ENCODE measurements around the gene POLR3GL.
"Not testable (repeated sequence)": the region's sequence is repeated elsewhere in the genome, so short reads cannot be mapped to it uniquely, and the experiment has no call there.

Gene POLR3GL

DNA sequence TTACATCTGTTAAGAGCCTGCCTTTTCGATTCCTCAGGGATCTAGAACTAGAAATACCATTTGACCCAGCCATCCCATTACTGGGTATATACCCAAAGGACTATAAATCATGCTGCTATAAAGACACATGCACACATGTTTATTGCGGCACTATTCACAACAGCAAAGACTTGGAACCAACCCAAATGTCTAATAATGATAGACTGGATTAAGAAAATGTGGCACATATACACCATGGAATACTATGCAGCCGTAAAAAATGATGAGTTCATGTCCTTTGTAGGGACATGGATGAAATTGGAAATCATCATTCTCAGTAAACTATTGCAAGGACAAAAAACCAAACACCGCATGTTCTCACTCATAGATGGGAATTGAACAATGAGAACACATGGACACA is 44.2 kb upstream of the POLR3GL start:
- H3K4me1 ChIP-seq (ENCODE audit: control extremely low read depth in 1 of 4, control insufficient read depth in 4 of 4, insufficient read depth in 4 of 4, low read length in 3 of 4): peaks cover 2 to 28% (median 23%) of the 10 kb centered on the region in 4 experiments
- peaks cover 0 to 25% (median 13%) of the 10 kb centered on the region in 4 experiments for H3K36me3 ChIP-seq (ENCODE audit: control insufficient read depth in 4 of 4, insufficient read depth in 4 of 4, low read length in 3 of 4)
- no CpG with 5 or more reads among the region's 4 CpGs for WGBS (ENCODE audit: insufficient coverage)
- H3K9me3 ChIP-seq (ENCODE audit: control extremely low read depth in 1 of 5, control insufficient read depth in 4 of 5, insufficient read depth in 2 of 5, low read depth in 1 of 5, low read length in 4 of 5); POLR2A ChIA-PET; DNase-seq; H3K27ac ChIP-seq (ENCODE audit: insufficient read depth in 1 of 2, low read depth in 1 of 2, low read length in 2 of 2, poor library complexity in 1 of 2, severe bottlenecking in 2 of 2); H3K27me3 ChIP-seq (replicated peaks in 2 of 5; ENCODE audit: control insufficient read depth in 4 of 5, insufficient read depth in 5 of 5, low read length in 4 of 5): not testable (repeated sequence)
- CTCF ChIA-PET: interaction anchor here (1.4 kb wide), 1 partner anchor 11 kb away, joined by 6 read pairs; no protein-coding TSS in a partner anchor
- peak overlapping the region in 1 of 7 experiments; percentile 99 for H3K4me3 ChIP-seq (ENCODE audit: control insufficient read depth in 1 of 7, extremely low read depth in 1 of 7, insufficient read depth in 4 of 7, low read depth in 2 of 7, low read length in 6 of 7)

GRCh38 chr1:145922266-145922665 is 42.2 kb upstream of the POLR3GL start:
- Histone ChIP-seq H3K36me3 (ENCODE audit: control insufficient read depth in 4 of 4, insufficient read depth in 4 of 4, low read length in 3 of 4) (peaks cover 6 to 23% (median 10%) of the 10 kb centered on the region in 4 experiments), H3K4me3 (ENCODE audit: control insufficient read depth in 1 of 7, extremely low read depth in 1 of 7, insufficient read depth in 4 of 7, low read depth in 2 of 7, low read length in 6 of 7) (no peak overlapping the region), H3K27me3 (replicated peaks in 2 of 5; ENCODE audit: control insufficient read depth in 4 of 5, insufficient read depth in 5 of 5, low read length in 4 of 5) (no peaks in the 10 kb centered on the region), H3K9me3 (ENCODE audit: control extremely low read depth in 1 of 5, control insufficient read depth in 4 of 5, insufficient read depth in 2 of 5, low read depth in 1 of 5, low read length in 4 of 5) (no peaks in the 10 kb centered on the region), H3K27ac (ENCODE audit: insufficient read depth in 1 of 2, low read depth in 1 of 2, low read length in 2 of 2, poor library complexity in 1 of 2, severe bottlenecking in 2 of 2) (no peak overlapping the region), H3K4me1 (ENCODE audit: control extremely low read depth in 1 of 4, control insufficient read depth in 4 of 4, insufficient read depth in 4 of 4, low read length in 3 of 4) (peaks cover 7 to 34% (median 31%) of the 10 kb centered on the region in 4 experiments)
- ChIA-PET CTCF (interaction anchor here (1.3 to 1.6 kb wide), 2 partner anchors 11 to 55 kb away, joined by 4 read pairs; no protein-coding TSS in a partner anchor), POLR2A (no interaction called here)
- no peak for DNase-seq
- 100% methylated on average over 1 of the region's 2 CpGs for WGBS (ENCODE audit: insufficient coverage)

GRCh38 chr1:145926686-145927062 is 37.8 kb upstream of the POLR3GL start:
- Histone ChIP-seq H3K4me1 (ENCODE audit: control extremely low read depth in 1 of 4, control insufficient read depth in 4 of 4, insufficient read depth in 4 of 4, low read length in 3 of 4) (peaks cover 6 to 18% (median 16%) of the 10 kb centered on the region in 4 experiments), H3K27me3 (replicated peaks in 2 of 5; ENCODE audit: control insufficient read depth in 4 of 5, insufficient read depth in 5 of 5, low read length in 4 of 5) (no peaks in the 10 kb centered on the region), H3K4me3 (ENCODE audit: control insufficient read depth in 1 of 7, extremely low read depth in 1 of 7, insufficient read depth in 4 of 7, low read depth in 2 of 7, low read length in 6 of 7) (peak overlapping the region; percentile 66 to 92 (median 87)), H3K9me3 (ENCODE audit: control extremely low read depth in 1 of 5, control insufficient read depth in 4 of 5, insufficient read depth in 2 of 5, low read depth in 1 of 5, low read length in 4 of 5) (no peaks in the 10 kb centered on the region), H3K36me3 (ENCODE audit: control insufficient read depth in 4 of 4, insufficient read depth in 4 of 4, low read length in 3 of 4) (peaks cover 6 to 23% (median 10%) of the 10 kb centered on the region in 4 experiments), H3K27ac (ENCODE audit: insufficient read depth in 1 of 2, low read depth in 1 of 2, low read length in 2 of 2, poor library complexity in 1 of 2, severe bottlenecking in 2 of 2) (peak overlapping the region; percentile 96 to 97)
- ChIA-PET CTCF (interaction anchor here (0.5 to 2.1 kb wide), 13 partner anchors 8 to 329 kb away, joined by 3 to 10 read pairs (median 4); partner anchors contain the start of genes HJV and PEX11B), POLR2A (interaction anchor here (1.5 to 2.2 kb wide), 3 partner anchors 8 to 37 kb away, joined by 5 to 15 read pairs (median 9); partner anchors contain the start of genes ANKRD34A, PEX11B and POLR3GL)
- WGBS (ENCODE audit: insufficient coverage): 9% methylated on average over 18 of the region's 19 CpGs
- no peak for DNase-seq

DNA sequence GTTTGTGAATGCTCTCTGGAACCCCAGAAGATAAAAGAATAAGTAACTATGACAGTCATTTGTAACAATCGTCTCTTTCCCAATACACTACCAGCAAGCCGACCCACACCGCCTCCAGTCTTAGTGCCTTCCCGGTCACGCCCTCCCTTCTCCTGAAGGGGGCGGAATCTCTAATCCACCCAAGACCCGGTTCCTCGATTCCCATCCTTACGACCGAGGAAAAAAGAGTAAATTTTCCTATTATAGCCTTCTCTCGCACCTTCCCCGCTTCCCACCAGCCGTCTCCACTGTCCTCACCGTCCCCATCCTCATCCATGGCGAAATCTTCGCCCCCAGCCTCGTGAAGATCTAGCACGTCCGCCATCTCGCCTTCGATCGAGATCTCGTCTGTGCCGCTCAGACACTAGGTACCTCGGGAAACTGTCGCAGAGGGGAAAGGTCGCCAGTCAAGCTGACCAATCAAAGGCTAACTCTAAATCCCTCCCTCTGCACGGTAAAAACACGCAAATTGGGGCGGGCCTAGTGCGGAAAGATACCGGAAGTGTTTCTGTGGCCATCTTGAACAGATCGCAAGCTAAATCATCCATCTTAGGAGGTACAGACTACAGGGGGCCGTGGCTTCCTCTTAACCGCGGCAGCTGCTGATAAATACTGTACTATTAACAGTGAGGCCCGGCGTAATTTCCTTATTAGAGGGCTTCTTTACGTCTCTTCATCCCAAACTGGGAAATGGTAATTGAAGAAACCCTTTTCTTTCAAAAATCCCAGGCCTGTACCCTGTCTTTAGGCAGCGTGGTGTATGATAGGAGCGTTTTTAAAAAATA is 37.2 kb upstream of the POLR3GL start, which contains the start of gene RBM8A:
Gene RBM8A (minus strand): TSS at position 422 of the 824 bp plus-strand sequence. CDS start 58 bp downstream, at position 364.
- H3K27ac ChIP-seq (ENCODE audit: insufficient read depth in 1 of 2, low read depth in 1 of 2, low read length in 2 of 2, poor library complexity in 1 of 2, severe bottlenecking in 2 of 2): peak within 1 kb of the TSS; percentile 96 to 97
- ChIA-PET CTCF (interaction anchor here (0.5 to 2.2 kb wide), 19 partner anchors 8 to 330 kb away, joined by 3 to 10 read pairs (median 4); partner anchors contain the start of genes ANKRD34A, HJV, PEX11B and POLR3GL), POLR2A (interaction anchor here (0.7 to 2.2 kb wide), 7 partner anchors 9 to 37 kb away, joined by 3 to 15 read pairs (median 5); partner anchors contain the start of genes ANKRD34A, LIX1L, PEX11B and POLR3GL)
- peak; percentile 100 for DNase-seq
- peak within 1 kb of the TSS; percentile 66 to 92 (median 87) for H3K4me3 ChIP-seq (ENCODE audit: control insufficient read depth in 1 of 7, extremely low read depth in 1 of 7, insufficient read depth in 4 of 7, low read depth in 2 of 7, low read length in 6 of 7)
- H3K36me3 ChIP-seq (ENCODE audit: control insufficient read depth in 4 of 4, insufficient read depth in 4 of 4, low read length in 3 of 4): peaks cover 5 to 21% (median 10%) of the 10 kb centered on the region in 4 experiments
- peaks cover 6 to 20% (median 17%) of the 10 kb centered on the region in 4 experiments for H3K4me1 ChIP-seq (ENCODE audit: control extremely low read depth in 1 of 4, control insufficient read depth in 4 of 4, insufficient read depth in 4 of 4, low read length in 3 of 4)
- H3K27me3 ChIP-seq (replicated peaks in 2 of 5; ENCODE audit: control insufficient read depth in 4 of 5, insufficient read depth in 5 of 5, low read length in 4 of 5): no peaks in the 10 kb centered on the region
- no peaks in the 10 kb centered on the region for H3K9me3 ChIP-seq (ENCODE audit: control extremely low read depth in 1 of 5, control insufficient read depth in 4 of 5, insufficient read depth in 2 of 5, low read depth in 1 of 5, low read length in 4 of 5)
- WGBS (ENCODE audit: insufficient coverage): 0% methylated on average over 28 of the region's 41 CpGs

DNA sequence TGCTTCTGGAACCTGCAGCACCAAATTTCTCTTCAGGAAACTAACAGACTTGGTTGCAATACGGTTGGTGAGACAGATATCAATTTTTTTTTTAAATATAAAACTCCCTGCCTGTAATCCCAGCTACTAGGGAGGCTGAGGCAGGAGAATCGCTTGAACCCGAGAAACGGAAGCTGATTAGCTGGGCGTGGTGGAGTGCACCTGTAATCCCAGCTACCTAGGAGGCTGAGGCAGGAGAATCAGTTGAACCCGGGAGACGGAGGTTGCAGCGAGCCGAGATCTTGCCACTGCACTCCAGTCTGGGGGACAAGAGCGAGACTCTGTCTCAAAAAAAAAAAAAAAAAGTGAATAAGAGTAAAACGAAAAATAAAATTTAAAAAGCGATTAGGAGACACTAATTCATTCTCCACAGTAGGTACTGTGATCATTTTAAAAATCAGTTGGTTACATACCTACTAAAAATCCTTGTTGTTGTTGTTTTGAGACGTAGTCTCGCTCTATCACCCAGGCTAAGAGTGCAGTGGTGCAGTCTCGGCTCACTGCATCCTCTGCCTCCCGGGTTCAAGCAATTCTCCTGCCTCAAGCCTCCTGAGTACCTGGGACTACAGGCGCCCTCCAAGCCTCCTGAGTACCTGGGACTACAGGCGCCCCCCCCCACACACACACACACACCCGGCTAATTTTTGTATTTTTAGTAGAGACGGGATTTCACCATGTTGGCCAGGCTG is 36.4 kb upstream of the POLR3GL start:
- Histone ChIP-seq H3K27ac (ENCODE audit: insufficient read depth in 1 of 2, low read depth in 1 of 2, low read length in 2 of 2, poor library complexity in 1 of 2, severe bottlenecking in 2 of 2) (peak overlapping the region; percentile 96 to 97), H3K4me3 (ENCODE audit: control insufficient read depth in 1 of 7, extremely low read depth in 1 of 7, insufficient read depth in 4 of 7, low read depth in 2 of 7, low read length in 6 of 7) (peak overlapping the region; percentile 14 to 92 (median 87)), H3K9me3 (ENCODE audit: control extremely low read depth in 1 of 5, control insufficient read depth in 4 of 5, insufficient read depth in 2 of 5, low read depth in 1 of 5, low read length in 4 of 5) (no peaks in the 10 kb centered on the region), H3K4me1 (ENCODE audit: control extremely low read depth in 1 of 4, control insufficient read depth in 4 of 4, insufficient read depth in 4 of 4, low read length in 3 of 4) (peaks cover 6 to 24% (median 21%) of the 10 kb centered on the region in 4 experiments), H3K36me3 (ENCODE audit: control insufficient read depth in 4 of 4, insufficient read depth in 4 of 4, low read length in 3 of 4) (peaks cover 4 to 19% (median 10%) of the 10 kb centered on the region in 4 experiments), H3K27me3 (replicated peaks in 2 of 5; ENCODE audit: control insufficient read depth in 4 of 5, insufficient read depth in 5 of 5, low read length in 4 of 5) (no peaks in the 10 kb centered on the region)
- ChIA-PET POLR2A (interaction anchor here (0.9 to 2.2 kb wide), 6 partner anchors 9 to 36 kb away, joined by 3 to 15 read pairs (median 6); partner anchors contain the start of genes ANKRD34A, LIX1L, PEX11B and POLR3GL), CTCF (interaction anchor here (1.1 to 2.2 kb wide), 15 partner anchors 9 to 107 kb away, joined by 3 to 10 read pairs (median 4); partner anchors contain the start of genes ANKRD34A, HJV, PEX11B and POLR3GL)
- WGBS (ENCODE audit: insufficient coverage): 88% methylated on average over 9 of the region's 20 CpGs
- no peak for DNase-seq

- H3K27ac ChIP-seq (ENCODE audit: insufficient read depth in 1 of 2, low read depth in 1 of 2, low read length in 2 of 2, poor library complexity in 1 of 2, severe bottlenecking in 2 of 2); H3K4me3 ChIP-seq (ENCODE audit: control insufficient read depth in 1 of 7, extremely low read depth in 1 of 7, insufficient read depth in 4 of 7, low read depth in 2 of 7, low read length in 6 of 7); POLR2A ChIA-PET; H3K9me3 ChIP-seq (ENCODE audit: control extremely low read depth in 1 of 5, control insufficient read depth in 4 of 5, insufficient read depth in 2 of 5, low read depth in 1 of 5, low read length in 4 of 5); H3K27me3 ChIP-seq (replicated peaks in 2 of 5; ENCODE audit: control insufficient read depth in 4 of 5, insufficient read depth in 5 of 5, low read length in 4 of 5): not testable (repeated sequence)
- WGBS (ENCODE audit: insufficient coverage): 0% methylated on average over 4 of the region's 9 CpGs
- CTCF ChIA-PET: interaction anchor here (0.7 kb wide), 1 partner anchor 72 kb away, joined by 3 read pairs; no protein-coding TSS in a partner anchor
- Histone ChIP-seq H3K36me3 (ENCODE audit: control insufficient read depth in 4 of 4, insufficient read depth in 4 of 4, low read length in 3 of 4) (peaks cover 9 to 23% (median 14%) of the 10 kb centered on the region in 4 experiments), H3K4me1 (ENCODE audit: control extremely low read depth in 1 of 4, control insufficient read depth in 4 of 4, insufficient read depth in 4 of 4, low read length in 3 of 4) (peaks cover 3 to 15% (median 12%) of the 10 kb centered on the region in 4 experiments)
- DNase-seq: peak; percentile 56 to 89 (median 77)
Observed at GRCh38 chr1:145932522-145933009, 31.9 kb upstream of the POLR3GL start.

Data from common myeloid progenitor, CD34-positive (primary cell).